HepG2 (cell line): ENCODE data around the gene CFAP61. TPM values are rescaled to one million over a fixed set of nuclear protein-coding genes. Genes with fewer than 3 reads are reported as not detected.

Experiments
- CHD4 ChIP-seq: fragments of 200-600 bp; sonication (generic); IDR thresholded peaks from 2 replicates; pipeline ENCODE4 v1.7.0; 2017; ENCODE audit warnings: mild to moderate bottlenecking, low read length, borderline replicate concordance
- EZH2 ChIP-seq: conservative IDR thresholded peaks from 2 replicates; pipeline ENCODE4 v1.6.1; 2012; ENCODE audit warnings: mild to moderate bottlenecking, low read depth, low read length, moderate library complexity
- IKZF1 ChIP-seq: fragments of 450-650 bp; IDR thresholded peaks from 2 replicates; pipeline ENCODE4 v1.7.1; 2016
- KAT7 ChIP-seq: IDR thresholded peaks from 2 replicates; pipeline ENCODE4 v1.6.1; 2018; ENCODE audit warnings: borderline replicate concordance, missing compliant biosample characterization
- KMT2B ChIP-seq: IDR thresholded peaks from 2 replicates; pipeline ENCODE4 v1.6.1; 2016; ENCODE audit warnings: missing genetic modification reagents, missing compliant biosample characterization
- SRSF4 ChIP-seq: fragments of 200-400 bp; formaldehyde crosslinking; IDR thresholded peaks from one replicate; pipeline ENCODE4 v1.6.1; 2018; ENCODE audit warnings: mild to moderate bottlenecking, low read depth, low read length, moderate library complexity; ENCODE audit not compliant: poor library complexity, severe bottlenecking
- ZNF589 ChIP-seq: sonication (generic); formaldehyde crosslinking; conservative IDR thresholded peaks from 2 replicates; pipeline ENCODE4 v1.8.0; 2022; ENCODE audit warnings: mild to moderate bottlenecking, moderate library complexity, missing genetic modification reagents
- ZNF674 ChIP-seq: sonication (generic); formaldehyde crosslinking; IDR thresholded peaks from 2 replicates; pipeline ENCODE4 v1.5.0; 2020; ENCODE audit warnings: low read depth, mild to moderate bottlenecking, missing genetic modification reagents
- polyA plus RNA-seq, 8 experiments: library from polyadenylated mRNA; depleted of rRNA in 3 of 8; stranded (reverse) in 7 of 8; unstranded in 1 of 8; fragments of >200 nt; fragmentation: Illumina TruSeq in 4 of 8; extraction: Trizol in 4 of 8; gene quantifications; 2 replicates each; pipeline versions ENCODE4 v1.2.1 to v1.2.3, GENCODE V29; 2011 to 2016; ENCODE audit warnings: low read depth in 4 of 8, missing spikeins in 1 of 8, mixed read lengths in 1 of 8; ENCODE audit not compliant: insufficient read depth in 1 of 8
- total RNA-seq, 5 experiments: library from RNA; depleted of rRNA; stranded (reverse); fragments of >200 nt; fragmentation: Illumina TruSeq; extraction: Trizol; gene quantifications; 2 replicates each; pipeline ENCODE4 v1.2.3, GENCODE V29; 2016; ENCODE audit warnings: low read depth in 1 of 5
- TF ChIP-seq, protein P1 (sequence below): sonication (generic); formaldehyde crosslinking; IDR thresholded peaks from 2 replicates; pipeline ENCODE4 v1.4.0; 2020; ENCODE audit warnings: mild to moderate bottlenecking, missing genetic modification reagents, borderline replicate concordance
- TF ChIP-seq, protein P2 (sequence below): sonication (generic); formaldehyde crosslinking; IDR thresholded peaks from 2 replicates; pipeline ENCODE4 v1.5.0; 2020; ENCODE audit warnings: mild to moderate bottlenecking, missing genetic modification reagents, borderline replicate concordance
- TF ChIP-seq, protein P3 (sequence below): sonication (generic); formaldehyde crosslinking; IDR thresholded peaks from 2 replicates; pipeline ENCODE4 v1.4.0; 2020; ENCODE audit warnings: missing genetic modification reagents
- TF ChIP-seq, protein P4 (sequence below): sonication (generic); formaldehyde crosslinking; IDR thresholded peaks from 2 replicates; pipeline ENCODE4 v1.5.1; 2020; ENCODE audit warnings: missing genetic modification reagents, mild to moderate bottlenecking, borderline replicate concordance
- TF ChIP-seq, protein P5 (sequence below): sonication (generic); formaldehyde crosslinking; IDR thresholded peaks from 2 replicates; pipeline ENCODE4 v1.9.0; 2021; ENCODE audit warnings: missing genetic modification reagents, mild to moderate bottlenecking, borderline replicate concordance
- TF ChIP-seq, protein P6 (sequence below): sonication (generic); formaldehyde crosslinking; IDR thresholded peaks from 2 replicates; pipeline ENCODE4 v1.4.0; 2020; ENCODE audit warnings: missing genetic modification reagents
- TF ChIP-seq, protein P7 (sequence below): IDR thresholded peaks from 2 replicates; pipeline ENCODE4 v1.6.1; 2012; ENCODE audit warnings: inconsistent platforms

The CFAP61 gene
- total and polyA plus RNA-seq, 2 of the 13 experiments (the other 11 are each of a cell fraction or from before 2014, with no cell fraction given), result 0.27 TPM; not detected in 1

DNA sequence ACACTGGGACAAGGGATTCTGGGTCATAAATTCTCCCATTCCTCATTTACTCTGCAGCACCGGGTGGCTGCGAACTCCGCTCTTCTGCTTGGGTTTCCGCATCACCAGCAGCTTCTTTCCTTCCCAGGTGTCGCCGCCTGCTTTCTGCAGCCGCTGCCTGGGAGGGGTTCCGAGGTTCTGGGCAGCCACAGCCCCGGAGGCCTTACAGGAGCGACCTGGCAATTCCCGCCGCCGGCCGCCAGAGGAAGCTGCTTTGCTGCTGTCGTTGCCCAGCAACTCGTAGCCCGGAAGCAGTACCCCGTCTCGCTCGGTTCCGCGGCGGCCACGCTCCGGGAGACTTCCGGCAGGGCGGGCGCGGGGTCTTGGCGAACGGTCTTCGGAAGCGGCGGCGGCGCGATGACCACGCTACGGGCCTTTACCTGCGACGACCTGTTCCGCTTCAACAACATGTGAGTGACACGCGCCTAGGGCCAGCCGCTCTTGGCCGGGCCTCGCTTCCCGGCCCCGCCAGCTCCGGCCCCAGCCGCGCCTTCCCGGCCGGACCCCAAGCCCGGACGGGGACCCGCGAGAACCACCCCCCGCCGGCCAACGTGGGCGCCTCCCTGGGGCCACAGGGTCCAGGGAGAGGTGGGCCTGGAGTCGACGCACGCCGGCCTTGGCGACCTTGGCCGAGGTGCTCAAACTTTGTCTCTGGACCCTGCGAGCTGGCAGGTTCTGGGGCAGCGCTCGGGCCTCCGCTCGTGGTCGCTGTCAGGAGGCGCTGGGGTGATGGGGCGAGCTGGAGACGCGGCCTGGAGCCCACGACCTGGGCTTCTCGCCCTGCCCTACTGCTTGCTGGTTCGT is 35.1 kb upstream of the CFAP61 start, which contains the start of gene NAA20 (continued):
- TF ChIP-seq, protein P1, sequence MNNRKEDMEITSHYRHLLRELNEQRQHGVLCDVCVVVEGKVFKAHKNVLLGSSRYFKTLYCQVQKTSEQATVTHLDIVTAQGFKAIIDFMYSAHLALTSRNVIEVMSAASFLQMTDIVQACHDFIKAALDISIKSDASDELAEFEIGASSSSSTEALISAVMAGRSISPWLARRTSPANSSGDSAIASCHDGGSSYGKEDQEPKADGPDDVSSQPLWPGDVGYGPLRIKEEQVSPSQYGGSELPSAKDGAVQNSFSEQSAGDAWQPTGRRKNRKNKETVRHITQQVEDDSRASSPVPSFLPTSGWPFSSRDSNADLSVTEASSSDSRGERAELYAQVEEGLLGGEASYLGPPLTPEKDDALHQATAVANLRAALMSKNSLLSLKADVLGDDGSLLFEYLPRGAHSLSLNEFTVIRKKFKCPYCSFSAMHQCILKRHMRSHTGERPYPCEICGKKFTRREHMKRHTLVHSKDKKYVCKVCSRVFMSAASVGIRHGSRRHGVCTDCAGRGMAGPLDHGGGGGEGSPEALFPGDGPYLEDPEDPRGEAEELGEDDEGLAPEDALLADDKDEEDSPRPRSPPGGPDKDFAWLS (CRISPR knock-in tag), result peak; percentile 65; the same call in 1 of the 2 replicates
- no peak for TF ChIP-seq IKZF1
- TF ChIP-seq ZNF589 (CRISPR knock-in tag), result peak; percentile 99
- TF ChIP-seq, protein P2, sequence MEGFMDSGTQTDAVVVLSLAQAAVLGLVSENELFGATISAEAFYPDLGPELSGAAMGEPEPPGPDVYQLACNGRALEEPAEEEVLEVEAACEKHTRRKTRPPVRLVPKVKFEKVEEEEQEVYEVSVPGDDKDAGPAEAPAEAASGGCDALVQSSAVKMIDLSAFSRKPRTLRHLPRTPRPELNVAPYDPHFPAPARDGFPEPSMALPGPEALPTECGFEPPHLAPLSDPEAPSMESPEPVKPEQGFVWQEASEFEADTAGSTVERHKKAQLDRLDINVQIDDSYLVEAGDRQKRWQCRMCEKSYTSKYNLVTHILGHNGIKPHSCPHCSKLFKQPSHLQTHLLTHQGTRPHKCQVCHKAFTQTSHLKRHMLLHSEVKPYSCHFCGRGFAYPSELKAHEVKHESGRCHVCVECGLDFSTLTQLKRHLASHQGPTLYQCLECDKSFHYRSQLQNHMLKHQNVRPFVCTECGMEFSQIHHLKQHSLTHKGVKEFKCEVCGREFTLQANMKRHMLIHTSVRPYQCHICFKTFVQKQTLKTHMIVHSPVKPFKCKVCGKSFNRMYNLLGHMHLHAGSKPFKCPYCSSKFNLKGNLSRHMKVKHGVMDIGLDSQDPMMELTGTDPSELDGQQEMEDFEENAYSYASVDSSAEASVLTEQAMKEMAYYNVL (CRISPR knock-in tag), result peak; percentile 74; the same call in 1 of the 2 replicates
- TF ChIP-seq, protein P3, sequence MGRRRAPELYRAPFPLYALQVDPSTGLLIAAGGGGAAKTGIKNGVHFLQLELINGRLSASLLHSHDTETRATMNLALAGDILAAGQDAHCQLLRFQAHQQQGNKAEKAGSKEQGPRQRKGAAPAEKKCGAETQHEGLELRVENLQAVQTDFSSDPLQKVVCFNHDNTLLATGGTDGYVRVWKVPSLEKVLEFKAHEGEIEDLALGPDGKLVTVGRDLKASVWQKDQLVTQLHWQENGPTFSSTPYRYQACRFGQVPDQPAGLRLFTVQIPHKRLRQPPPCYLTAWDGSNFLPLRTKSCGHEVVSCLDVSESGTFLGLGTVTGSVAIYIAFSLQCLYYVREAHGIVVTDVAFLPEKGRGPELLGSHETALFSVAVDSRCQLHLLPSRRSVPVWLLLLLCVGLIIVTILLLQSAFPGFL (CRISPR knock-in tag), result no peak
- no peak for TF ChIP-seq CHD4
- TF ChIP-seq, protein P4, sequence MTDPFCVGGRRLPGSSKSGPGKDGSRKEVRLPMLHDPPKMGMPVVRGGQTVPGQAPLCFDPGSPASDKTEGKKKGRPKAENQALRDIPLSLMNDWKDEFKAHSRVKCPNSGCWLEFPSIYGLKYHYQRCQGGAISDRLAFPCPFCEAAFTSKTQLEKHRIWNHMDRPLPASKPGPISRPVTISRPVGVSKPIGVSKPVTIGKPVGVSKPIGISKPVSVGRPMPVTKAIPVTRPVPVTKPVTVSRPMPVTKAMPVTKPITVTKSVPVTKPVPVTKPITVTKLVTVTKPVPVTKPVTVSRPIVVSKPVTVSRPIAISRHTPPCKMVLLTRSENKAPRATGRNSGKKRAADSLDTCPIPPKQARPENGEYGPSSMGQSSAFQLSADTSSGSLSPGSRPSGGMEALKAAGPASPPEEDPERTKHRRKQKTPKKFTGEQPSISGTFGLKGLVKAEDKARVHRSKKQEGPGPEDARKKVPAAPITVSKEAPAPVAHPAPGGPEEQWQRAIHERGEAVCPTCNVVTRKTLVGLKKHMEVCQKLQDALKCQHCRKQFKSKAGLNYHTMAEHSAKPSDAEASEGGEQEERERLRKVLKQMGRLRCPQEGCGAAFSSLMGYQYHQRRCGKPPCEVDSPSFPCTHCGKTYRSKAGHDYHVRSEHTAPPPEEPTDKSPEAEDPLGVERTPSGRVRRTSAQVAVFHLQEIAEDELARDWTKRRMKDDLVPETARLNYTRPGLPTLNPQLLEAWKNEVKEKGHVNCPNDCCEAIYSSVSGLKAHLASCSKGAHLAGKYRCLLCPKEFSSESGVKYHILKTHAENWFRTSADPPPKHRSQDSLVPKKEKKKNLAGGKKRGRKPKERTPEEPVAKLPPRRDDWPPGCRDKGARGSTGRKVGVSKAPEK (CRISPR knock-in tag), result no peak
- peak; percentile 99; the same call in 1 of the 2 replicates for TF ChIP-seq KAT7 (CRISPR knock-in tag)
- TF ChIP-seq, protein P5, sequence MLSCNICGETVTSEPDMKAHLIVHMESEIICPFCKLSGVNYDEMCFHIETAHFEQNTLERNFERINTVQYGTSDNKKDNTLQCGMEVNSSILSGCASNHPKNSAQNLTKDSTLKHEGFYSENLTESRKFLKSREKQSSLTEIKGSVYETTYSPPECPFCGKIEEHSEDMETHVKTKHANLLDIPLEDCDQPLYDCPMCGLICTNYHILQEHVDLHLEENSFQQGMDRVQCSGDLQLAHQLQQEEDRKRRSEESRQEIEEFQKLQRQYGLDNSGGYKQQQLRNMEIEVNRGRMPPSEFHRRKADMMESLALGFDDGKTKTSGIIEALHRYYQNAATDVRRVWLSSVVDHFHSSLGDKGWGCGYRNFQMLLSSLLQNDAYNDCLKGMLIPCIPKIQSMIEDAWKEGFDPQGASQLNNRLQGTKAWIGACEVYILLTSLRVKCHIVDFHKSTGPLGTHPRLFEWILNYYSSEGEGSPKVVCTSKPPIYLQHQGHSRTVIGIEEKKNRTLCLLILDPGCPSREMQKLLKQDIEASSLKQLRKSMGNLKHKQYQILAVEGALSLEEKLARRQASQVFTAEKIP (CRISPR knock-in tag), result no peak
- TF ChIP-seq EZH2, result no peak
- TF ChIP-seq, protein P6, sequence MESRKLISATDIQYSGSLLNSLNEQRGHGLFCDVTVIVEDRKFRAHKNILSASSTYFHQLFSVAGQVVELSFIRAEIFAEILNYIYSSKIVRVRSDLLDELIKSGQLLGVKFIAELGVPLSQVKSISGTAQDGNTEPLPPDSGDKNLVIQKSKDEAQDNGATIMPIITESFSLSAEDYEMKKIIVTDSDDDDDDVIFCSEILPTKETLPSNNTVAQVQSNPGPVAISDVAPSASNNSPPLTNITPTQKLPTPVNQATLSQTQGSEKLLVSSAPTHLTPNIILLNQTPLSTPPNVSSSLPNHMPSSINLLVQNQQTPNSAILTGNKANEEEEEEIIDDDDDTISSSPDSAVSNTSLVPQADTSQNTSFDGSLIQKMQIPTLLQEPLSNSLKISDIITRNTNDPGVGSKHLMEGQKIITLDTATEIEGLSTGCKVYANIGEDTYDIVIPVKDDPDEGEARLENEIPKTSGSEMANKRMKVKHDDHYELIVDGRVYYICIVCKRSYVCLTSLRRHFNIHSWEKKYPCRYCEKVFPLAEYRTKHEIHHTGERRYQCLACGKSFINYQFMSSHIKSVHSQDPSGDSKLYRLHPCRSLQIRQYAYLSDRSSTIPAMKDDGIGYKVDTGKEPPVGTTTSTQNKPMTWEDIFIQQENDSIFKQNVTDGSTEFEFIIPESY (CRISPR knock-in tag), result peak; percentile 53; the same call in 1 of the 2 replicates
- no peak; the same call in 1 of the 2 replicates for TF ChIP-seq ZNF674 (CRISPR knock-in tag)
- TF ChIP-seq KMT2B (CRISPR knock-in tag), result peak; percentile 99
- TF ChIP-seq SRSF4, result no peak
- TF ChIP-seq, protein P7, sequence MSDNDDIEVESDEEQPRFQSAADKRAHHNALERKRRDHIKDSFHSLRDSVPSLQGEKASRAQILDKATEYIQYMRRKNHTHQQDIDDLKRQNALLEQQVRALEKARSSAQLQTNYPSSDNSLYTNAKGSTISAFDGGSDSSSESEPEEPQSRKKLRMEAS, result peak; percentile 99
